Lung (tissue), 12 donors: ENCODE measurements around the gene TMEM126A. TPM values are rescaled to one million over a fixed set of nuclear protein-coding genes. Genes with fewer than 3 reads are reported as not detected.

Source experiments
- ATAC-seq: fragments of 200-7000 bp; cut with Tn5 transposase; one replicate; pipeline ENCODE4 v1.9.1; 2020; ENCODE audit warnings: moderate number of reproducible peaks; ENCODE audit not compliant: insufficient read depth, low FRiP score
- DNase-seq, 3 donors: peaks; one replicate each; pipeline ENCODE4 v3.0.0-alpha.2; 2013 to 2017
- H3K27ac ChIP-seq, 2 donors: one replicate each; pipeline ENCODE4 v1.5.1; 2013; ENCODE audit warnings: mild to moderate bottlenecking in 2 of 2, moderate library complexity in 2 of 2, control low read depth in 1 of 2, inconsistent platforms in 1 of 2, low read depth in 1 of 2, low read length in 1 of 2
- H3K27me3 ChIP-seq, 3 donors: one replicate each; pipeline ENCODE4 v1.5.1; 2013; ENCODE audit warnings: low read length in 2 of 3; ENCODE audit not compliant: control insufficient read depth in 3 of 3, insufficient read depth in 3 of 3
- H3K36me3 ChIP-seq, 4 donors: one replicate each; pipeline ENCODE4 v1.5.1; 2013; ENCODE audit warnings: low read length in 4 of 4, mild to moderate bottlenecking in 1 of 4, moderate library complexity in 1 of 4; ENCODE audit not compliant: control insufficient read depth in 4 of 4, insufficient read depth in 4 of 4
- H3K4me1 ChIP-seq, 5 donors: one replicate each; pipeline ENCODE4 v1.5.1; 2013; ENCODE audit warnings: low read length in 5 of 5, mild to moderate bottlenecking in 2 of 5, moderate library complexity in 1 of 5; ENCODE audit not compliant: control insufficient read depth in 5 of 5, insufficient read depth in 5 of 5
- H3K4me3 ChIP-seq: one replicate; pipeline ENCODE4 v1.5.1; 2013; ENCODE audit warnings: mild to moderate bottlenecking, control low read depth, moderate library complexity
- H3K9ac ChIP-seq, 2 donors: one replicate each; pipeline ENCODE4 v1.5.1; 2013; ENCODE audit warnings: low read length in 2 of 2, control low read depth in 1 of 2; ENCODE audit not compliant: insufficient read depth in 1 of 2
- H3K9me3 ChIP-seq, 4 donors: one replicate each; pipeline ENCODE4 v1.5.1; 2013; ENCODE audit warnings: low read length in 3 of 4, mild to moderate bottlenecking in 1 of 4, moderate library complexity in 1 of 4; ENCODE audit not compliant: control insufficient read depth in 4 of 4, insufficient read depth in 3 of 4
- CTCF ChIP-seq: IDR thresholded peaks from 2 replicates; pipeline ENCODE4 v1.5.1; 2012; ENCODE audit warnings: mild to moderate bottlenecking; ENCODE audit errors: control extremely low read depth, extremely low read depth
- WGBS, 2 donors: extraction: QIAGEN DNeasy Blood & Tissue Kit; methylation state at CpG; one replicate each; pipeline ENCODE4 v1.1.7; 2013; 5-methylcytosine and 5-hydroxymethylcytosine counted together
- polyA plus RNA-seq, 2 donors: library from polyadenylated mRNA; stranded (reverse); fragments of 200-250 nt; gene quantifications; one replicate each; pipeline ENCODE4 v1.2.1, GENCODE V29; 2013
- total RNA-seq, 2 donors: library from RNA; depleted of rRNA in 1 of 2; stranded (reverse); fragments of >200 nt in 1 of 2; gene quantifications; one replicate each; pipeline ENCODE4 v1.2.1, GENCODE V29; 2014 to 2021
- donor health status: control.
- donor health status: control.
- donor health status: Bipolar disorder and iron deficiency.
- donor health status: healthy.
- donor health status: DM: yes; HTN: yes; CAD: no.

TMEM126A gene
- total and polyA plus RNA-seq, 4 donors, result 17.1 to 75.4 (median 35.2) TPM

GRCh38 chr11:85685125-85685819, 37.5 kb downstream of the TMEM126A start:
- Histone ChIP-seq H3K9me3 (no peaks in the 10 kb centered on the region), H3K9ac (peak overlapping the region in 1 of 2 donors; percentile 61), H3K36me3 (no peaks in the 10 kb centered on the region), H3K4me1 (peaks cover 0 to 54% (median 2%) of the 10 kb centered on the region in 5 donors), H3K27me3 (no peaks in the 10 kb centered on the region), H3K4me3 (no peak overlapping the region), H3K27ac (peak overlapping the region in 1 of 2 donors; percentile 72)
- 71 to 84% methylated on average over 15 of the region's 15 CpGs for WGBS, 2 donors
- peak; percentile 96 to 98 (median 98) for DNase-seq
- no peak for ATAC-seq
- no peak for TF ChIP-seq CTCF

GRCh38 chr11:85685820-85686459, 38.2 kb downstream of the TMEM126A start, which contains the start of gene CCDC89:
TSS of gene CCDC89 (minus strand) at chr11:85686195. CDS start at chr11:85686130, 65 bp downstream.
- DNase-seq (peak; percentile 94 to 99 (median 98)), ATAC-seq (peak; percentile 86)
- peak within 1 kb of the TSS; percentile 57 to 72 for H3K27ac ChIP-seq
- no peaks in the 10 kb centered on the region for H3K27me3 ChIP-seq
- 63 to 80% methylated on average over 13 of the region's 13 CpGs for WGBS, 2 donors
- H3K4me1 ChIP-seq, result peaks cover 0 to 47% (median 0%) of the 10 kb centered on the region in 5 donors
- H3K9ac ChIP-seq, result peak within 1 kb of the TSS in 1 of 2 donors; percentile 73
- H3K4me3 ChIP-seq, result no peak within 1 kb of the TSS
- H3K9me3 ChIP-seq, result no peaks in the 10 kb centered on the region
- peaks cover 0 to under 1% (median 0%) of the 10 kb centered on the region in 4 donors for H3K36me3 ChIP-seq
- TF ChIP-seq CTCF, result no peak

- Histone ChIP-seq H3K27me3 (no peaks in the 10 kb centered on the region), H3K9me3 (no peaks in the 10 kb centered on the region), H3K4me1 (no peaks in the 10 kb centered on the region), H3K27ac (no peak overlapping the region), H3K4me3 (no peak overlapping the region), H3K9ac (no peak overlapping the region), H3K36me3 (peaks cover 0 to 22% (median 3%) of the 10 kb centered on the region in 4 donors)
- no peak for ATAC-seq
- 93 to 94% methylated on average over 1 of the region's 1 CpG for WGBS, 2 donors
- peak; percentile 34 to 84 (median 78) for DNase-seq
- TF ChIP-seq CTCF, result peak; percentile 25
Observed at GRCh38 chr11:85694385-85694980, 46.7 kb downstream of the TMEM126A start.
